Erythroblast (primary cell): ENCODE data around the gene SLC35F3.

Experiments used
- DNase-seq, 2 experiments: peaks; one replicate each; lab custom pipeline; 2025; lab: John Stamatoyannopoulos, UW
- GATA1 ChIP-seq: IDR thresholded peaks from 2 replicates; pipeline ENCODE4 v1.6.1; 2011; ENCODE audit warnings: low read depth, mild to moderate bottlenecking, control low read depth, low read length, moderate library complexity
- POLR2A ChIP-seq: IDR thresholded peaks from 2 replicates; pipeline ENCODE4 v1.6.1; 2011; ENCODE audit warnings: mild to moderate bottlenecking, low read length

SLC35F3 gene

DNA sequence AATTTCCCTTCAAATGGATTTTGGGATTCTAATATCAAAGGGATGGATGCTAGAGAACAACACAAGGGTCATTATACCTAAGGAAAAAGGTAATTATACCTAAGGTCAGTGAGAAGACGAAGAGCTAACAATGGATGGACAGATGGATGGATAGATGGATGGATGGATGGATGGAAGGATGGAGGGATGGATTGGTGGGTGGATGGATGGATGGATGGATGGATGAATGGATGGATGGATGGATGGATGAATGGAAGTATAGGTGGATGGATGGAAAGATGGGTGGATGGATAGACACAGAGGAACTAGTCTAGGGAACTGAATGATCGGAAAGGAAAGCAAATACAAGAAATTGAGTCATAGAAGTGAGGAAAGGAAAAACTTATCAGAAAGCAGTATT, 34.0 kb downstream of the SLC35F3 start:
- TF ChIP-seq GATA1 (no peak), POLR2A (no peak)
- DNase-seq, result no peak

DNA sequence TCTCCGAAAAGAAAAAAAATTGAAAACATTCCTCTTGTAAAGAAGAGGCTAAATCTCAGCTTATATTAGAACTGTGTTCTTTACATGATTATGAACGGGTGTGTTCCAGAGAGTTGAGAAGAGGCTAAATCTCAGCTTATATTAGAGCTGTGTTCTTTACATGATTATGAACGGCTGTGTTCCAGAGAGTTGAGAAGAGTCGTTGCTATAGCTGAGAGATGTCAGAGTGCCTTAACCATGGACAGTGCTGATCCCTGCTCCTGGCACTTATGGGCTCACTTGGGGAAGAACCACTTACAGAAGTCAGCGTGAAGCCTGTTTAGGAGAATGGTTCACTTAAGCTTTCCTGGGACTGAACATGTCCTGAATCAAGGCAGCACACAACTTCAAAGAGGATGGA, 35.0 kb downstream of the SLC35F3 start:
- no peak for DNase-seq
- TF ChIP-seq GATA1 (no peak), POLR2A (no peak)

DNA sequence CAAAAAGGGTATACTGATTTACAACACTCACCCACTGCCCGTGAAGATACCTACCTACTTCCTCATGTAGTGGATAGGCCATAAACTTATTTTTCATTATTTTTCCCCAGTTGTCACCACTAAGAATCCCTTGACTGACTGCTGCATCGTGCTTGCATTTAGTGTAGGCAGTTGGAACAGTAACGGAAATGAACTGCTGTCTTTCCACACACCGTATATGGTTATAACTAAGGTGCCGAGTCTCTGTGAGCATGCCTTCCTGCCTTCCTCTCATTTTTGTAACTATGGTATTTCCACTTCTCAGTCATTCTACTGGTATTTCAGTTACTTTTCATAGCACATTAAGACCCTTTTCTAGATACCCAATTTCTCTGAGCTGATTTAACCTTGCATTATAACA, 36.4 kb downstream of the SLC35F3 start:
- TF ChIP-seq GATA1, result no peak
- TF ChIP-seq POLR2A, result no peak

DNA sequence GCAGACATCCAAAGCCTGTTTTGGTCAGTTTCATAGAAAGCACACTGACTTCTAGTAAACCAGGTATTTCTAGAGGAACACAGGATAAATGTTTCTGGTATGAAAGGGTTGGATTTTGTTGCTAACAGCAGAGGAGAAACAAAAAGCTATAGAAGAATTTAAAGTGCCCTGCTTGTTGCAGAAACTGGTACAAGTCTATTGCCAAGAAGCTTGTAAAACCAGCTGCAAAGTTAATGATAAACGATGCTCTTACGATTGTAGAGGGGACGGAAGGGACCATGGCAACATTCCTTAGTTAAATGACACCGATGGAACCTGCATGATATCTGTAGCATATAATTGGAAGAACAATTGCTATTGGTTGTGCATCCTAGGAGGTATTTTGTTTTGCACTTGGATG, 40.1 kb downstream of the SLC35F3 start:
- TF ChIP-seq POLR2A (no peak), GATA1 (no peak)
- DNase-seq, result no peak

More for the DNA sequence above, 36.4 kb downstream of the SLC35F3 start:
- no peak for DNase-seq

DNA sequence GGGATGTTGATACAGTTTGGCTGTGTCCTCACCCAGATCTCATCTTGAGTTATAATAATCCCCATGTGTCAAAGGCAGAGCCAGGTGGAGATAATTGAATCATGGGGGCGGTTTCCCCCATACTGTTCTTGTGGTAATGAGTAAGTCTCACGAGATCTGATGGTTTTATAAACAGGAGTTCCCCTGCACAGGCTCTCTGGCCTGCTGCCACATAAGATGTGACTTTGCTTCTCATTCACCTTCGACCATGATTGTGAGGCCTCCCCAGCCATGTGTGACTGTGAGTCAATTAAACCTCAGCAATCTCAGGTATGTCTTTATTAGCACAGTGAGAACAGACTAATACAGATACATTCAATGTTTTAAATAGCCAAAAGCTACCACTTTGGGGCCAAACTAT, 41.1 kb downstream of the SLC35F3 start:
- DNase-seq, result no peak
- TF ChIP-seq POLR2A (no peak), GATA1 (no peak)

DNA sequence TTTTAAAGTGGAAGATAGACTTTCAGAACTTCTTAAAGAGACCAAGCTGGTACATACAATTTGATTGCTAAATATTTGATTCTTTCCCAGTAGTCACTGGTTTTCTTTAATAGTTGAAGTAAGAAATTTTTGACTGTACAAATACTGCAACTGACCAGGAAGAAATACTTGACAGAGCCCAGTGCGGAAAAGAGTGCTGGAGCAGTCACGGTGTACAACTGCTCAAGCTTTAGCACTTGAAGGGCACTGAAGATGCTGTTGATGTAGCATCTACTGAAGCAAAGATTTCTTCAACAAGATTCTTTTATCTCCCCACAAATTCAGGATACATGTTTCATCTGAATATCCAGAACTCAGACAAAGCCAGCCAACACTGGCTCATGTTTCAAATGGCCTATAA, 41.5 kb downstream of the SLC35F3 start:
- no peak for DNase-seq
- TF ChIP-seq GATA1 (no peak), POLR2A (no peak)

DNA sequence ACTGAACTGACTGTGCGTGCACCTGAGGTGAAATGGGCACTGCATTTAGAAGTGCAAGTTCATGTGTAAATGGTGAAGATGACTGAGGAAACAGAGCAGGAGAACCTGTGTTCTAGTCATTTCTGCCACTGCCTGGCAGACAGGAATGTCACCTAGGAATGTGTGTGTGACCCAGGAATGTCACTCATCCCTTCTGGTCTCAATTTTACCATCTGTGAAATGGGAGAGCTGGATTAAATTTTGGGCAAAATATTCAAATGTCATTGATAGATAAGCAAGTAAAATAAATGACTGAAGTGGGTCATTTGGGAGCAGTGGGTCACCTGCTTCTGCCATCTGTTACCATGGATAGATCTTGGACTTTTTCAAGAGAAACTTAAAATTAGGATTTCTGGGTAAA, 42.2 kb downstream of the SLC35F3 start:
- no peak for DNase-seq
- TF ChIP-seq POLR2A, result no peak
- no peak for TF ChIP-seq GATA1

DNA sequence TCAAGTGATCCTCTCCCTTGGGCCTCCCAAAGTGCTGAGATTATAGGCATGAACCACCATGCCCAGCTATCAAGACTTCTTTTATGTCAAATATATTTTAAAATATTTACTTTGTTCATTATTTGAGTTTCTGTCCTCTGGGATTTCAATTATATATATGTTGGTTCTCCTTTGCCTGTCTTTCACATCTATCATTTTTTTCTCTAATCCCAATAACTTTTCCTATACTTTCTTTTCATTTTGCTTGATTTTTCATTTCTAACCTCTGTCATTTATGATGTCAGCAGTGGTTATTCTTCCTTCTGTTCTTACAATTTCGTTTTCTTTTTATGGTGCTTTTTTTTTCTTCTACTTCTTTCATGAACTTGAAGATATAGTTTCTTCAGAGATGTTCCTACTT, 47.3 kb downstream of the SLC35F3 start:
- no peak for DNase-seq
- TF ChIP-seq POLR2A (no peak), GATA1 (no peak)

DNA sequence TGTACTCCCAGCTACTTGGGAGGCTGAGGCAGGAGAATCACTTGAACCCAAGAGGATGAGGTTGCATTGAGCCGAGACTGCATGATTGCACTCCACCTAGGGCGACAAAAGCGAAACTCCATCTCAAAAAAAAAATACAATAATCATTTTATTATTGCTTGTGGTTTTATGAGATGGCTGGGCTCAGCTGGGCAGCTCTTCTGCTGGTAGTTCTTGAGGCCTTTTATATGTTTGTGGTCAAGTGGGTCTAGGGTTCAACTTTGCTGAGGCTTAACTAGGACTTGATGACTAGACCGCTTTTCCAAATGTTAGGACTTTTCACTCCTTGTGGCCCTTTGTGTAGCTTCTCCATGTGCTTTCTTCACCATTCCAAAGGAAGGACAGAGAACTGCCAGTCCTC, 53.2 kb downstream of the SLC35F3 start:
- no peak for TF ChIP-seq GATA1
- TF ChIP-seq POLR2A, result no peak
- no peak for DNase-seq

DNA sequence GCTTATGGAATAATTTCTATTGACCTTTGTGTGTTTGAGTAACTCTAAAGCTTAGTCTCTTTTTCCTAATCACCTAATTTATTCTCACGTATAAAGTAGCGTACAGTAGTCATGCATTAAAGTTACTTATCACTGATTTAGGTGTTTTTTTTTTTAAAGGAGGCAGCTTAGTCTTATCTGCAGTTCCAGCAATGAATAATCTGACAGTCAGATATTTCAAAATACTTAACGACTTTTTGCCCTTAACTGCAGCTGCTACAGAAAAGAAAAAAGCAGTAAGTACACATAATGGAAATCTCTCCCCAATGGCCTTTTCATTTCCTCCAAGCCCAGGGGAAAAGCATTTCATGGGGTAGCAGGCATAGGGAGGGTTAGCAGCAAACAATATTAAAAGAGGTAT, 54.6 kb downstream of the SLC35F3 start:
- TF ChIP-seq GATA1, result no peak
- no peak for TF ChIP-seq POLR2A
- no peak for DNase-seq

DNA sequence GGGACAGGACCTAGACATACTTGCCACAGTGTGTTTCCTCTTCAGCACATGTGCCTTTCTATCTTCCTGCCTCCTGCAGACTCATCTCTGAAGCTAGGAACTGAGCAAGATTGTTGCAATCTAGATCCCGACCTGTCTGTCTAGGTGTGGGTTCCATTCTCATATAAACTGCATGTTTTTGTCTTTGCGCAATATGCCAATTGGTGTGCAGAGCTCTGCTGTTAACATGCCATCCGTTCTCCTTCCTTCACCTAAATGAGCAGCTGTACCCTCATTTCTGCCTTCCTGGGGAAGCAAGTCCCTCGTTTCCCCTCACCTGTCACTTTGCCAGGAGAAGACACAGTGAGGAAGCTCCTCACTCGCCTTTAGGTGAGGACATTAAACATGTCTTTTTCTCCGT, 55.5 kb downstream of the SLC35F3 start:
- DNase-seq, result no peak
- TF ChIP-seq POLR2A (no peak), GATA1 (no peak)

DNA sequence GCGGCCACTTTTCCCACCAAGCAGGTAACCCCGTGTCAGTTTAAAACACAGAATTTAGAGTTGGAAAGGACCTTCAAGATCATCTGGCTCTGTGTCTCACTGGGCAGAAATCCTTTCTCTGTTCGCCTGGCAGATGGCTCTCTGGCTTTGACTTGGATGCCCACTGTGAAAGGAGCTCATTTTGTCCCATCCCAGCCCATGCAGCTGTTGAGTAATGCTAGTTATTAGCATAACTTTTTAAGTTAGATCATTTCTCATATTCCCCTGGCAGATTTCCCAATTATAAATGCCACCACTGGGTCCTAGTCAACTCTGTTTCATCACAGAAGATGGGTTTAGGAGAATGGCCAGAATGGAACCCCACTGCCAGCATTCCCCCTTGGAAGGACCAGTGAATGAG, 55.9 kb downstream of the SLC35F3 start:
- TF ChIP-seq POLR2A (no peak), GATA1 (no peak)
- DNase-seq, result no peak

DNA sequence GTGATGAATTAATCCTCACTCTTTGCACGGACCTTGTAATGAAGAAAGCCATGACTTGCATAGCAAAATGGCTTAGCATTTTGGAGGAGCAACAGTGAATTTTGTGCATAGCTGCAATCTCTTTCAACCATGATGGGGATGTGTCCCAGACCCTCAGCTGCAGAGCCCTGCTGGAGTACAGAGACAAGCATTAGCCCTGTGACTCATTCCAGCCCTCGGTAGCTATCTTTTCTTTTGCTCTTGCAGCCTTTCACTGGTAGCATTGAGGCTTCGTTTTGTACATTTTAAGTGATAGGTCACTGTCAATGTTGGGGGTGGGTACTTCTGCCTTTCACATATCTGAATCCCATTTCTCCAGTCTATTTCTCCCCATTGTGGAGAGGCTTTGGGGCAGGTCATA, 58.4 kb downstream of the SLC35F3 start:
- DNase-seq, result no peak
- TF ChIP-seq GATA1 (no peak), POLR2A (no peak)

DNA sequence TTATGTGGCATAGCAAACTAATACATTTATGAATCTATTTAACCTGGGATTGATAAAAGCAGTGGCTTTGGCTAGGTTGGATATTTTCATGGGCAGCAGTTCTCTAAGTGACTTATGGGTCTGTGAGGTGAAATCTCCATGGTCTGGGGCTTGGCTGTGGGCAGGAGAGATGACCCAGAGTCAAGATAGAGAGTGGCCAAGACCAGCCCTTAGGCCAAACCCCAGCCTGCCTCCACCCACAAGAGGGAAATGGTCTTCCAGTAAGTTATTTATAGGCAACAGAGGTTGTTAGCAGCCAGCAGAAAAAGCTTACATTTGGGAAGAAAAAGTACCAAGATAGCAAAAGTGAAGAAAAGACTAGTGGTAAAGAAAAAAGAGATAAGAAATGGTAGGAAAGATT, 61.4 kb downstream of the SLC35F3 start:
- DNase-seq, result no peak
- TF ChIP-seq GATA1, result no peak
- TF ChIP-seq POLR2A, result no peak

DNA sequence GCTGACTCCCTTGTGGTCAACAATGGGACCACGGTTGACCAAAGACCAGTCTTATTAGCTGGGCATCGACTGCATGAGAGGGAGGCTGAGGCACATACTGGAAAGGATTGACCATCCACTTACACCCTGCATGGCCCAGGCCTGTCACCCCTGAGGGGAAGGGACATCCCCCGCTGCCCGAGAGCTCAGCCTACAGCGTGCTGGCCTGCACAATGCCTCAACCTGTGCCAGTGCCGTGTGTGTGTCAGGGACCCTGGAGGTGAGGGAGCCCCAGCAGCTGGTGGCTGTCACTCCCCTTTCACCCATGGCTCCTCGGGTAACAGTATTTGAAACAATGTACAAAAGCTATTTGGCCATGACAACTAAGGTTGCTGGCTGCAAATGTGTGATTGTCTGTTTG, 67.3 kb downstream of the SLC35F3 start:
- TF ChIP-seq POLR2A, result no peak
- no peak for DNase-seq

DNA sequence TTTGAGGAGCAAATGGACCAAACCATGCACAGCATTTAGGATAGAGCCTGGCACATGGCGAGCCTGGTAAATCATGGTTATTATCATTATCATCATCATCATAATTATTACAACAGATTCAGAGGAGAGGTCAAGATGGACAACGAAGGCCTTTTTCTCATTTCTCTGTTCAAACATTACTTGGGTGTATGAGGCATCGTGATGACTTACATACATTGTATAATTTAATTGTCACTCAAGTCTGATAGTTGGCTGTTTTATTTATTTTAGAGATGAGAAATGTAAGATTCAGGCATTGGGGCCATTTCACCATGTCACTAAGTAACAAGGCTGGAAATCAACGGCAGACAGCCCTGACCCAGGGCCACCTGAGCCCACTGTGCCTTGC, 68.1 kb downstream of the SLC35F3 start:
- no peak for TF ChIP-seq GATA1
- no peak for TF ChIP-seq POLR2A
- no peak for DNase-seq
